A673 (cell line): ENCODE results near the gene MTFR2. TPM values are rescaled to one million over a fixed set of nuclear protein-coding genes. Genes with fewer than 3 reads are reported as not detected.

Source experiments
- BruUV-seq: library from RNA; stranded (reverse); fragments of 400-500 nt; replicated peaks from 2 replicates; lab custom pipeline; 2021; lab: Mats Ljungman, UMichigan
- CTCF ChIA-PET: fragments of 300-600 bp; sonication (Branson Sonifier 250); formaldehyde crosslinking; loops from one replicate; lab custom pipeline; 2022; ENCODE audit warnings: antibody characterized with exemption; lab: Charles Lee
- POLR2A ChIA-PET: fragments of 300-600 bp; sonication (Branson Sonifier 250); formaldehyde crosslinking; loops from one replicate; lab custom pipeline; 2022; ENCODE audit warnings: antibody characterized with exemption; ENCODE audit not compliant: low non-redundant PET; lab: Charles Lee
- DNase-seq: peaks from one replicate; pipeline ENCODE4 v3.0.0-alpha.2; 2015; ENCODE audit warnings: low spot score
- H3K27ac ChIP-seq: fragments of 200-600 bp; sonication (generic); 2 replicates; pipeline ENCODE4 v1.5.1; 2016; ENCODE audit warnings: mixed run types, low read depth, mild to moderate bottlenecking, mixed read lengths, antibody characterized with exemption, low read length; ENCODE audit not compliant: poor library complexity, severe bottlenecking
- H3K27me3 ChIP-seq: fragments of 200-600 bp; sonication (generic); replicated peaks from 2 replicates; pipeline ENCODE4 v1.6.1; 2017; ENCODE audit warnings: mixed run types, low read depth, mild to moderate bottlenecking, mixed read lengths, antibody characterized with exemption, low read length; ENCODE audit not compliant: insufficient read depth, poor library complexity
- H3K36me3 ChIP-seq: fragments of 200-600 bp; sonication (generic); 2 replicates; pipeline ENCODE4 v1.6.1; 2016; ENCODE audit warnings: mixed run types, mild to moderate bottlenecking, mixed read lengths, antibody characterized with exemption, low read length; ENCODE audit not compliant: insufficient read depth, poor library complexity, severe bottlenecking
- H3K4me1 ChIP-seq: fragments of 200-600 bp; sonication (generic); 2 replicates; pipeline ENCODE4 v1.6.1; 2017; ENCODE audit warnings: mixed run types, mild to moderate bottlenecking, mixed read lengths, antibody characterized with exemption, low read length; ENCODE audit not compliant: insufficient read depth, poor library complexity, severe bottlenecking
- H3K4me3 ChIP-seq: fragments of 200-600 bp; sonication (generic); 2 replicates; pipeline ENCODE4 v1.5.1; 2016; ENCODE audit warnings: low read depth, mixed run types, mild to moderate bottlenecking, mixed read lengths, low read length; ENCODE audit not compliant: poor library complexity, severe bottlenecking
- H3K9me3 ChIP-seq: fragments of 200-600 bp; sonication (generic); 2 replicates; pipeline ENCODE4 v1.6.1; 2016; ENCODE audit warnings: mixed run types, low read depth, mild to moderate bottlenecking, mixed read lengths, antibody characterized with exemption, low read length; ENCODE audit not compliant: poor library complexity, severe bottlenecking
- EZH2 ChIP-seq: fragments of 200-600 bp; sonication (generic); IDR thresholded peaks from 2 replicates; pipeline ENCODE4 v1.6.1; 2017; ENCODE audit warnings: borderline replicate concordance, low read depth, mild to moderate bottlenecking, mixed read lengths, antibody characterized with exemption, low read length; ENCODE audit not compliant: poor library complexity, severe bottlenecking
- intact Hi-C: fragments of 100-400 bp; cut with micrococcal nuclease; formaldehyde crosslinking; loops from one replicate; pipeline ENCODE4 v1.10.0; 2022; ENCODE audit not compliant: unreplicated experiment
- total RNA-seq: library from RNA; stranded (reverse); gene quantifications from 2 replicates; pipeline ENCODE4 v1.2.3, GENCODE V29; 2021
- TF ChIP-seq, protein P1 (sequence below): fragments of 300-800, 200-600 bp; sonication (generic); conservative IDR thresholded peaks from 2 replicates; pipeline ENCODE4 v1.5.1; 2017; ENCODE audit warnings: low read depth, mild to moderate bottlenecking, antibody characterized with exemption, low read length, moderate library complexity, mixed read lengths

MTFR2 gene
- total RNA-seq, 1 experiment from 2014 or later: 12.6 TPM

DNA sequence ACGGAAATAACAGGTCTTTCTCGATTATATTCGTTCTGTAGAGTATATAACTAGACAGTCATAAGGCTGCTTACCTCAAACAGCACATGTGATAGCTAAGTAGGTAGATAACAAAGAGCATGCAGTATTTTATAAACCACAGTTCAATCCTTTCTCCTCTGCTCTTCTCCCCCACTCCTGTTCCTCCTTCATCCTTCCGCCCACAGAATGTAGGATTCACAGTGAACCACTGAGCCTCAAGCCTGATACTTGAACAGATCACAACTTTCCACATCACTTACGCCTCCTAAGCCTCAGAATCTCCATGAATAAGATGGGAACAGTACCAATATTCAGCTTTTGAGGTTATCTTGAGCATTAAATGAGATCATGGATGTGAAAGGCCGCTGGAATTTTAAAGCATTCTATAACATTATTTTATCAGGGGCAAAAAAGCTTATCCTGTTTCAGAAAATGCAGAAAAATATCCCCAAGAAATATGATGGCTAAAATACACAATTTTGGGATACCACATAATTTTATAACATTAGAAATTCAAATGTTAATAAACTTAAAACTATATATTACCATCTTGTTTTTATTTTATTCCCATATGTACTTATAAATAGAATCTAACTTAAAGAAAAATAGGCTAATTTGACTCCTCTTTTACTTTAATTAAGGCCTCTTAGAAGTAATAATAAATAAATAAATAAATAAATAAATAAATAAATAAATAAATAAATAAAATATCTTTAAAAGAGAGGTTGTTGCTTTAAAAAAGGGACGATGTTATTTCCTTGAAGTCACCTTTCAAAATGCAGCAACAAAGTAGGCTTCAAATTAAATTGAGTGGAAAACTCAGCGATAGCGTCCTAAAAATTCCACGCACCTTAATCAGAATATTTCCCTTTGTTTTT is 33.4 kb downstream of the MTFR2 start:
- CTCF ChIA-PET: no interaction called here
- POLR2A ChIA-PET: no interaction called here

DNA sequence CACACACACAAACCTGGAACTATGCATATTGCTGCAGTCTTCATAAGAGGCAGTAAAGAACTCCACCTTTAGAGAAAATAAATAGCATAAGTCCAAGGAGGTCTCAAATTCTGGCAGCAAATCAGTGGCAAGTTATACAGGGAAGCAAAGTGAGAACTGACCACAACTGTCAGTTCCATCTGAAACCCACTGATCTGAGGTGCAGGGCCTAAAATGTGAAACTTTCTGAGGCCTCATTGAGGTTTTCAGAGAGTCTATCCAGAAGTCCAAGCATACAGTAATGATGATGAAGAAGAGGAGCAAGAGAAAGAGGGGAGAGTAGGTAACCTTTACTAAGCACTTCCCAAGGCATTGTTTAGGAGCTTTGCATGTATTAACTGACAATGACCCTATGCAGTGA is 36.3 kb downstream of the MTFR2 start:
- DNase-seq: no peak
- intact Hi-C loops: no loop called here
- ChIA-PET POLR2A (no interaction called here), CTCF (no interaction called here)
- Histone ChIP-seq H3K27ac (no peak overlapping the region), H3K4me3 (no peak overlapping the region), H3K4me1 (no peaks in the 10 kb centered on the region), H3K27me3 (no peaks in the 10 kb centered on the region), H3K9me3 (no peaks in the 10 kb centered on the region), H3K36me3 (no peaks in the 10 kb centered on the region)
- no peak for TF ChIP-seq EZH2
- TF ChIP-seq, protein P1, sequence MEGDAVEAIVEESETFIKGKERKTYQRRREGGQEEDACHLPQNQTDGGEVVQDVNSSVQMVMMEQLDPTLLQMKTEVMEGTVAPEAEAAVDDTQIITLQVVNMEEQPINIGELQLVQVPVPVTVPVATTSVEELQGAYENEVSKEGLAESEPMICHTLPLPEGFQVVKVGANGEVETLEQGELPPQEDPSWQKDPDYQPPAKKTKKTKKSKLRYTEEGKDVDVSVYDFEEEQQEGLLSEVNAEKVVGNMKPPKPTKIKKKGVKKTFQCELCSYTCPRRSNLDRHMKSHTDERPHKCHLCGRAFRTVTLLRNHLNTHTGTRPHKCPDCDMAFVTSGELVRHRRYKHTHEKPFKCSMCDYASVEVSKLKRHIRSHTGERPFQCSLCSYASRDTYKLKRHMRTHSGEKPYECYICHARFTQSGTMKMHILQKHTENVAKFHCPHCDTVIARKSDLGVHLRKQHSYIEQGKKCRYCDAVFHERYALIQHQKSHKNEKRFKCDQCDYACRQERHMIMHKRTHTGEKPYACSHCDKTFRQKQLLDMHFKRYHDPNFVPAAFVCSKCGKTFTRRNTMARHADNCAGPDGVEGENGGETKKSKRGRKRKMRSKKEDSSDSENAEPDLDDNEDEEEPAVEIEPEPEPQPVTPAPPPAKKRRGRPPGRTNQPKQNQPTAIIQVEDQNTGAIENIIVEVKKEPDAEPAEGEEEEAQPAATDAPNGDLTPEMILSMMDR: no peak
- BruUV-seq: no TSS peak

More for the DNA sequence above, 33.4 kb downstream of the MTFR2 start:
- Histone ChIP-seq H3K4me3 (no peak overlapping the region), H3K36me3 (no peaks in the 10 kb centered on the region), H3K4me1 (no peaks in the 10 kb centered on the region), H3K27ac (no peak overlapping the region), H3K27me3 (no peaks in the 10 kb centered on the region), H3K9me3 (no peaks in the 10 kb centered on the region)
- TF ChIP-seq, protein P1: no peak
- no peak for TF ChIP-seq EZH2
- DNase-seq: no peak
- no TSS peak for BruUV-seq
- intact Hi-C loops: no loop called here

DNA sequence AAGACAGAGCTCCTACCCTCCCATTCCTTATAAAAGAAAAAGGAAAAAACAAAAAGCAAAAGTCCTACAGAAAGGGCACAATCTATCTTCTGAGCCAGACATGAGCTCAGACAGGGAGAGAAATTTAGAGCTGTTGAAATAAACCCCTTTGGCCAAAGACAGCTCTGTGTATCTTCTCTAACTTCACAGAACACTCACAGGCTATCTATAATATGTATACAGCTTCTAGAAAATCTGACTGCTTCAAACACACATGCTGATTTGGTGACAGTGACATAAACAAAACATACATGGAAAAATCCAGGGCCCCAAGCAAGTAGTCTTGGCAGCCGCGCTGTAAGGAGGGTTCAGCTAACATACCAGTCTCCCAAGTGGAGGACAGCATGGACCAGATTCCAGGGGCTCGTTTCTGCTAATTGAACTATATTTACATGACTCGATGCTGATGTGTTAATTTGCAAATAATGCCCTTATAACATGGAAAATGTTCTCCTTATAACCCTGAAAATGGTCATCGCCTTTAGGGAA is 37.0 kb downstream of the MTFR2 start:
- ChIA-PET CTCF (no interaction called here), POLR2A (no interaction called here)
- H3K27me3 ChIP-seq: no peaks in the 10 kb centered on the region
- no peaks in the 10 kb centered on the region for H3K4me1 ChIP-seq
- BruUV-seq: no TSS peak
- no peak for DNase-seq
- no peak for TF ChIP-seq EZH2
- TF ChIP-seq, protein P1: no peak
- no peaks in the 10 kb centered on the region for H3K9me3 ChIP-seq
- no peak overlapping the region for H3K4me3 ChIP-seq
- H3K36me3 ChIP-seq: no peaks in the 10 kb centered on the region
- intact Hi-C loops: no loop called here
- H3K27ac ChIP-seq: no peak overlapping the region
